HG02943 (cell line): ENCODE results near the gene ABL1.

Experiments
- ATAC-seq: cut with Tn5 transposase; IDR thresholded peaks from one replicate; pipeline ENCODE4 v1.9.1; 2021; ENCODE audit warnings: mild to moderate bottlenecking, low read depth, moderate library complexity; ENCODE audit not compliant: unreplicated experiment

ABL1 gene

DNA sequence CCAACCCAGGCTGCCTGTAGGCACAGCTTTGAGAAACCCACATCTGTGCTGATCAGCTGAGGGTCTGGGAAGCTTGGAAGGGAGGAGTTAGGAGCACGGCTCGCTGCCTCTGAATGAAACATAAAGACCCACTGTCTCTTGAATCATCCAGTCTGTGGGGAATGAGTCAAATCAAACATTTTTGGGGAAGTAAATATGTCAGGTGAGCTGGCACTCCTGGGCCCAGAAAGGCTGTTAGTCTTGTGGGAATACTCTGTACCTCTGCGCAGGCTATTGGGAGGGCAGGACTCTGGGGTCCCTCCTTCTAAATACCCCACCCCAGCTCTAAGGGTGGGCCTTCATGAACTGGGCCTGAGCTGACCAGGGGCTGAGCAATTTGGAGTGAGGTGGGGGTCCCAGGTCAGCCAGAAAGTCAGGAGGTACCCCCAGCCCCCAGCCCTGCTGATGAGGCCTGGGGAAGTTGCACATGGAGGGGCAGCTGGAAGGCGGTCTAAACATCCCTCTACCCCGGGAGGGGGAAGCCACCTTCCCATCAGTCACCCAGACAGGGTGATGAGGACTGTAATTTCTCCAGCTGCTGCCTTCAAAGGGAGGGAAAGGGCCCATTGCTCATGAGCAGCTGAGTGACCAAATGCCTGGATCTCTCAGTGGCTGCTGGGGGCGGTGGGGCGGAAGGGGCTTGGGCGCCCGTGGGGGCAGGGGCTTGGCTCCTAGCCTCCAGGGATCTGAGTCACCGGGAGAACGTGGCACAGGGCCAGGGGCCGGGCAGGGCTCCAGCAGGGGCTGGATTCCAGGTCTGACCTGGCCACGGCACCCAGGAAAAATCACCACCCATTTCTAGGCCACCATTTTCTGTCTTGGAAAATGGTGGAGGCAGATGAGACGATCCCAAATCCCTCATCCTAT lies 93.2 kb downstream of the ABL1 start:
- ATAC-seq = no peak

DNA sequence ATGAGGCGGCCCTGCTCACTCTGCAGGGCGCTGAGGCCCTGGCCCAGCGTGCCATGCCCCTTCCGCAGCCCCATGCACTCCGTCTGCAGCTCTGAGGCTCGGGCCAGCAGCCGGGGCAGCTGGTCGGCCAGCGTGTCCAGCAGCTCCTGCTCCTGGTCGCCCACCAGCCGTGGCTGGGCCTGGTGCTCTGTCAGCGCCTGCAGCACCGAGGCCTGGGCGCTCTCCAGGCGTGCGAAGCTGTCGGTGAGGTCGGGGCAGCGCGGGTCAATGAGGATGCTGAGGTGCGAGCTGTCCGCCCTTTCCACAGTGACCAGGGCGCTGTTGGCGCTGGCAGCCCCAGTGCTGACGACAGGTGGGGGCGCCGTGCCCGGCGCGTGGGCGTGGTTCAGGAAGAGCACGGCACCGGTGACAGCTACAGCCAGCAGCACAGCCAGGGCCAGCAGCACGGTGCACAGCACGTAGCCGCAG lies 94.6 kb downstream of the ABL1 start:
- no peak for ATAC-seq

DNA sequence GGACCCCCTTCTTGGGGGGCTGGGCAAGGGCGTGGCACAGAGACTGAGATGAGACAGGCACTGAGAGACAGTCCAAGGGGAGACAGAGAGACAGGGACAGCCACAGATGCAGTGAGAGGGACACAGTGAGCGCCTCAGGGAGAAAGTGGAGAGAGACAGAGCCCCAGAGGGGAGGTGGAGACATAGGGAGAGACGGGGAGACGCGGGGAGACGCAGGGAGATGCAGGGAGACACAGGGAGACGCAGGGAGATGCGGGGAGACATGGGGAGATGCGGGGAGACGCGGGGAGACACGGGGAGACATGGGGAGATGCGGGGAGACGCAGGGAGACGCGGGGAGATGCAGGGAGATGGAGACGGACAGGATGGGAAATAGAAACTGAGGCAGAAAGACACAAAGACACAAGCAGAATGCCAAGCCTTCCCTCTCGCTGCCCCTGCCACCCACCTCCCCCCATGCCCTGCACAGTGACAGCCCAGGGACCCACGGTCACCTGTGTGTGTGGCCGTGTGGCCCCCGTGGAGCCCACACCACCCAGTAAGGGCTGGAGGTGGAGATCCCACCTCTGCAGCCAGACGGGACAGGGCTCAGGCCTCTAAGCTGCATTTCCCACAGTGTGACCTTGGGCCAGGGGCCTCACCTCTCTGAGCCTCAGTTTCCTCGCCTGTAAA lies 95.2 kb downstream of the ABL1 start:
- ATAC-seq = no peak

GRCh38 chr9:130930804-130931349 lies 95.8 kb downstream of the ABL1 start:
- no peak for ATAC-seq

DNA sequence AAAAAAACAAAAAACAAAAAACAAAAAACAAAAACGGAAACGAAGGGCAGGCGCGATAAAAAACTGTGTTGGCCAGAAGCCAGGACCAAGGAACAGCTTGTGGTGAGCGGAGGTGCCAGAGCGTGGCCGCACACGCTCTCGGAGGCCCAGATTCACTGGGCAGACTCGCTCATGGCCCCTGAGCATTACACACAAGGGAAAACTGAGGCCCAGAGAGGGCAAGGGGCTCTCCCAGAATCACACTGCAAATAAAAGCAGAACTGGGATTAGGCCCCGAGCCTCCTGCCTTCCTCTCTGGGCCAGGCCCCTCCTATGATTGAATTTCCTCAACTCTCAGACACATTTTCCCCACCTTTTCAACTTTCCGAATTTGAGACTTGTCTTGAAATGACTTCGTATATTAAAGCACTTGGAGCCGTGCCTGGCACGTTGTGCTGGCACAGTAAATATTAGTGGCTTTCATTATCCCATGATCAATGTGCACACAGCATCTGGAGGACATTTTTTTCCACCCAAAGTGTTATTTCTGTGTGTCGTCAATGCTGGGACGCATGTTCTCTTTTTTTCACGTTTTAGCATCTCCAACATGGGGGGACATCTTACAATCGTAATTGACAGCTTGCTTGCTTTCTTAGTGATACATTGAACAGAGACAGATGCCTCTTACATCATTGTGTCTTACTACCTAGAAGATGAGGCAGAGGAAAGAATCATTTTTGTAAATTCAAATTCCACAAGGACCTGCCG lies 96.6 kb downstream of the ABL1 start:
- ATAC-seq = no peak

GRCh38 chr9:130932255-130933079 lies 97.4 kb downstream of the ABL1 start:
- ATAC-seq = no peak

DNA sequence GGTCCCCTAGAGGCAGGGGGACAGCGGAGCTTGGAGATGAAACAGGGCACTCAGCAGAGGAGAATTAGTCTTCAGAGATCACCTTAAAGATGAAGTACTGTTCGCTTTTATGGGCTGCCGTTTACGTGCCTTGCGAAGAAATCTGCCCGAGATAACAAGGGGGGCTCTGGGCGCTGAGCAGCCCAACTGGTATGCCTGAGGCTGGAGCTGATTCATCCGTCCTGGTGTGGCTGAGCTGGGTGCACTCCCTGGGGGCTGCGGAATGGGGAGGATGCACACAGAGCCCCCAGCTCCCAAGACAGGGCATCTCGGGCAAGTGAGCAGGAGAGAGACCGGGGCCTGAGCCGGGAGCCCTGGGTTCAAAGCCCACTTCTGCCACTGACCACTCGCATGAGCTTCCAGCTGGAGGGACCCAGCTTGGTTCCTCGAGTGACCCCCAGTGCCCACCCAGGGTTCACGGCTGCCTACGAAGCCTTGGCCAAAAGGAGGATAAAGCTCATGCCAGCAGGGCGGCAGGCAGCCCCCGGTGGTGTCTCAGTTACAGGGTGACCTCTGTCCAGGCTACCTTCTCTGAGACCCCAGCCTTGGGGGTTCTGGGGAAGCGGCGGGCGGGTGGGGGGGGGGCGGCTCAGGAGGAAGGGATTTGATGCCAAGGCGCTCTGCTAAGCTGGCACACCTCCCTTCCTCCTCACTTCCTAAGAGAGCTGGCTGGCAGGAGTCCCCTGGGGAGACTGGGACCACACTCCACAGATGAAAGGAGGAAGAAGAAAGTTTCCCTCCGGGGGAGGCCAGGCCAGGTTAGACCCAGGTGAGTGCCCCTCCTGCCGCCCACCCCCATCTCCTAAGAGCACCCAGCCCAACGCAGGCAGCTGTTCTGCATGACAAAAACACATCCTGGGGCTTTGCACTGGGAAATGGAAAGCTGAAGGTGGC lies 98.3 kb downstream of the ABL1 start:
- ATAC-seq = no peak

GRCh38 chr9:130934246-130934645 lies 99.2 kb downstream of the ABL1 start:
- no peak for ATAC-seq

GRCh38 chr9:130934702-130935647 lies 99.9 kb downstream of the ABL1 start:
- no peak for ATAC-seq

DNA sequence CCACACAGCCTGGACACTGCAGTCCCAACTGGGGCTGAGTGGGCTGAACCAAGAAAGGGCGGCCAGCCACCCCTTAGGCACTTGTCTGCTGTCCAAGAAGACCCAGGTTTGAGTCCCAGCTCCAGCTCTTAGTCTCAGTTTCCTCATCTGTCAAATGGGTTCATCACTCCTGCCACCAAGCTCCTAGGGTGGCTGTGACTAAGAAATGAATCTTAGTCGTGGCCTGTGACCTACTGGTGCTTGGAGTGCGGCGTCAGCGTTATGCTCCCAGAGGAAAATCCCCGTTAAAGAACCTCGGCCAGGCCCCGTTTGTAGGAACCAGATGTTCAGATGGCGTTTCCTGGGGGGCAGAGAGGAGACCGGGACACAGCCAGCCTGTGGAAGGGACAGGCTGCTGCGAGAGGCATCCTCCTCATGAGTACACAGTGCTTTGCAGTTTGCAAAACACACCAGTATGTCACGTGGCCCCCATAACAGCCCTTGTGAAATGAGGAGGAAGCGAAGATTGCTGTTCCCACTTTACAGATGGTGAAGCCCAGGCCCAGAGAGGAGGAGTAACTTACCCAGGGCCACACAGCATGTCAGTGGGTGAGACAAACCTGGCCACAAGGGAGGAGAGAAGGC lies 100.7 kb downstream of the ABL1 start:
- no peak for ATAC-seq

- ATAC-seq = no peak
Observed at GRCh38 chr9:130936285-130937117, 101.4 kb downstream of the ABL1 start.
